CD4-positive, alpha-beta T cell treated with Interleukin-12 subunit alpha and Interleukin-12 subunit beta, for 1 hour (primary cell): Measurements from ENCODE around the gene ZDHHC13.
"Not testable (repeated sequence)": the region's sequence is repeated elsewhere in the genome, so short reads cannot be mapped to it uniquely, and the experiment has no call there.

ENCODE experiments used
- DNase-seq: peaks from one replicate; pipeline ENCODE4 v3.0.0-alpha.2; 2020

Gene ZDHHC13

GRCh38 chr11:19100885-19101284 lies 16.1 kb upstream of the ZDHHC13 start:
- DNase-seq = no peak

DNA sequence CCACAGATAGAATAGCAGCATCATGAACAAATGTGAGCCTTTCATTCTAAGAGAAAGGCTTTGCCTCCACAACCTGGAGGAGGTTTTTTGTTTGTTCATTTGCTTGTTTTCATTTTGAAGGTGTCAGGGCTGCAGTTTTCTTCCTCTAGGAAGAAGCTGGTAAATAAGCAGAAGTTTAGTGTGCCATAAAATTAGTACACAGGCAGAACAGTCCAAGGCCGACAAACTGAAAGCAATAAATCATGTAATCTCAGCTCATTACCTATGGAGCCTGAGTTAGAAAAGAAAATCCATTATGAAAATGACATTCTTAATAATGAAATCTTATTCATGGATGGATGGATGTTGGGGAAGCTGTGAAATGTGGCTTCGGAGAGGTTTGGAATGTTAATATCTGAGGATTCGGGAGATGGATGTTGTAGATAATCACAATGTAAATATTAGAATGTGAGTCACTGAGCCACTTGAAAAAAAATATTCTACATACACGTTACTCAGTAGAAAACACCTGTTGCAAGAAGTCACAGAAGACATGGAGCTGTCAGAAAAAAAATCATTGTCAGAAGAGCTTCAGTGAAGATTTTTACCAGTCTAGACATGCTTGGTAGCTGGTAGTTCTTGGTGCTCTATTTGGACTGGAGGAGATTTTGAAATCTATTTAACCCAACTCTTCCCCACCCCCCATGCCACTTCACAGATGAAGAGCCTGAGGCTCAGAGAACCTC lies 15.0 kb upstream of the ZDHHC13 start:
- DNase-seq = no peak

- DNase-seq = no peak
Observed at GRCh38 chr11:19102521-19102900, 14.5 kb upstream of the ZDHHC13 start.

DNA sequence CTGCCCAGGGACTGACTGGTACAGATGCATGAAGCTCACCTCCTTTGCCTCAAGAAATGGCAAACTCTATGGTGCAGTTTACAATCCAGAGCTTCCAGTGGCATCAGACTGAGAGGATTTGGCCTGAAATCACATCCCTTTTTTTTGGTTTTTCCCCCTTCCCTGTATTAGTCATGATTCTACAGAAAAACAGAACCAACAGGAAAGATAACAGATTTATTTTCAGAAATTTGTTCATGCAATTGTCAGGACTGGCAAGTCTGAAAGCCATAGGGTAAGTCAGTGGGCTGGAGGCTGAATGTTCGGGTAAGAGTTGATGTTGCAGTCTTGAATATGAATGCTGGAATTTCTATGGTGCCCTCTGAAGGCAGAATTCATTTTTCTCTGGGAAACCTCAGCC lies 12.0 kb upstream of the ZDHHC13 start:
- DNase-seq = no peak

- DNase-seq = no peak
Observed at GRCh38 chr11:19107125-19107524, 9.8 kb upstream of the ZDHHC13 start.

DNA sequence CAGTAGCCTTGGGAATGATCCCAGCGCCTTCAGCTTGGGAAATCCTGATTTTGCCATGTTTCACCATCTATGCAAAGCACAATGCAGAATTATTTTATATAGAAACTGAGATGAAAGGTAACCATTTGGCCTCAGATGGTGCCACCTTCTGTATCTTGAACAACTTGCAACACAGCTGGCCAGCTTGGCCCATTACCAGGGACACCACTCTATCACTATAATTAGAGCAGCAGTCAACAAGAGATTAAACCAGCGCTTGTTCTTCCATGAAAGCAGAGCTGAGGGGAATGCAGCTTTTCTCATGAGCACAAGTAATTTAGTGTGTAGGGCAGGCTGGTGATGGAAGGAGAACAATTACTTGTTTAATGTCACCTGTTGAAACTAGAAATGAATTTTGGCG lies 6.7 kb upstream of the ZDHHC13 start:
- DNase-seq = no peak

DNA sequence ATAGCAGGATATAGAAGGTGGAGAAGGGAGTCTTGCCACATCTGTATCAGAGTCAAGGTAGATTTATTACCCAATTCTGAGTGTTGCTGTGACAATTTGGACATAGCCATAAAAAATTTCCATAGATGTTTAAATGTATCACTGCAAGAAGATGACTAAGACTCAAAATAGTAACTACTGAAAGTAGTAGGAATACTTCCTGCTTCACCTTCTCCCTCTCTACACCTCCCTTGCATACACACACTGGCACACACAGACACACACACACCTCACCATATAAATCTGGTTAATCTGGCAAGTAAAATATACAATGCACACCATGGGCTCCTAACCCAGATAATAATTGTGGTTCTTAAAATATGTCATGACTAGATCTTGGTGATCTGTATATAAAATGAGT lies 5.2 kb upstream of the ZDHHC13 start:
- no peak for DNase-seq

GRCh38 chr11:19116276-19116970 lies 545 bp upstream of the ZDHHC13 start:
- no peak for DNase-seq

DNA sequence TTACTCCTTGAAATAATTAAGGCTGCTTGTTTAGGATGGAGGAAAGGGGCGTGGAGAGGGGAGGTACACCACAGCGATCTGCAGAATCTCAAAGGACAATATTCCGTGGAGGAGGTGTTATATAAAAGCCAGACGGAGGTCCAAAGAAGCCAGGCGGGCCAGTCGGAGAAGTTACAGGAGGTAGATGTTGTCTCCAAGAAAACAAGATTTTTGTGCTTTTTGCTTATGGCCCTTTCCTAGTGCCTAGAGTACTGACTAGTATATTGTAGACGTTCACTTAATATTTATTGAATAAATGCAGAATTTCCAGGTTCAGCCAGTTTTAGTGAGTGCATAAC lies 761 bp downstream of the ZDHHC13 start:
- no peak for DNase-seq

DNA sequence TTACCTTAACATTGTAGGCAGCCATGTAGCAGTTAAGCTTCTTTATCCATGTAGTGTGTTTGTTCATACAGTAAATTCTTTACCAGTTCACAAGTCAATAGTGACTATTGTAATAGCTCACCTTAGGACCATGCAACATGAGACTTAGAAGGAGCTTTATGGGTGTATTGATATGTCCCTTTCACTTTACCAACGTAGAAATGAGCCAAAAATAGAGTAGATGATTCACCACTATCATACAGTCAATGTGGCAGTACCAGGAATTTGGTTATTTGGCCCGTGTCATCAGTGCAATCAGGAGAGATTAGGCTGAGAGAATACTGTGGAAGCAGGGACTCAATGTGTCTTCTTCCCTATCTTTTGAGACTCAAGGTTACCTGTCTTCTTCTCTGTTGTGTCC lies 4.7 kb downstream of the ZDHHC13 start:
- DNase-seq = no peak

DNA sequence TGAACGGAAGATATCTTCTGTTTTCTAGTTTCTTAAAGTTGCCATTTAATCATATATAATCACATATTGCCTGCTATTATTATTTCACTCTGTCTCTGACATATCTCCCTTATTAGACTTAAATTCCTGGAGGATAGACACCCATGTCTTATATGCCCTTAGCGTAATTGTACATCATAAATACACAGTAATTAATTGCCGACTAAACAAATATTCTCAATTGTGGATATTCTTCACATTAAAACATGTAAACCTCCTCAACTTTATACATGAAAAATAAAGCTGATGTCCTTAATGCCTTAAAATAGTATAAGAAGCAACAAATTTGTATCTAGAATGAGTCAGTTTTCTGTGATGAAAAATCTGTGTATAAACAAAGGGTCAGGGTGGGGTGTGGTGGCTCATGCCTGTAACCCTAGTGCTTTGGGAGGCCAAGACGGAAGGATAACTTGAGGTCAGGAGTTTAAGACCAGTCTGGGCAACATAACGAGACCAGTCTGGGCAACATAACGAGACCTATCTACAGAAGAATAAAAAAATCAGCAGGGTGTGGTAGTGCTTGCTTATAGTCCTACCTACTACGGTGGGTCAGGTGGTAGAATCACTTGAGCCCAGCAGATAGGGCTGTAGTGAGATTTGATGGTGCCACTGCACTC lies 6.1 kb downstream of the ZDHHC13 start:
- no peak for DNase-seq

DNA sequence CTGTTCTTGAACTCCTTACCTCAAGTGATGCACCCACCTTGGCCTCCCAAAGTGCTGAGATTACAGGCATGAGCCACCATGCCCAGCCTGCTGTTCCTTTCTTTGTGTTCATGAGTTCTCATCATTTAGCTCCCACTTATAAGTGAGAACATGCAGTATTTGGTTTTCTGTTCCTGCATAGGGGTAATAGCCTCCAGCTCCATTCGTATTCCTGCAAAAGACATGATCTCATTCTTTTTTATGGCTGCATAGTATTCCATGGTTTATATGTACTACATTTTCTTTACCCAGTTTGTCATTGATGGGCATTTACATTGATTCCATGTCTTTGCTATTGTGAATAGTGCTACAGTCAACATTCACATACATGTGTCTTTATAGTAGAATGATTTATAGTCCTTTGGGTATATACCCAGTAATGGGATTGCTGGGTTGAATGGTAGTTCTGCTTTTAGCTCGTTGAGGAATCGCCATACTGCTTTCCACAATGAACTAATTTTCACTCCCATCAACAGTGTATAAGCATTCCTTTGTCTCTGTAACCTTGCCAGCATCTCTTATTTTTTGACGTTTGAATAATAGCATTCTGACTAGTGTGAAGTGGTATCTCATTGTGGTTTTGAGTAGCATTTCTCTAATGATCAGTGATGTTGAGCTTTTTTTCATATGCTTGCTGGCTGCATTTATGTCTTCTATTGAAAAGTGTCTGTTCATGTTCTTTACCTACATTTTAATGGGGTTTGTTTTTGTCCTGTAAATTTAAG lies 9.8 kb downstream of the ZDHHC13 start:
- not testable (repeated sequence) for DNase-seq

DNA sequence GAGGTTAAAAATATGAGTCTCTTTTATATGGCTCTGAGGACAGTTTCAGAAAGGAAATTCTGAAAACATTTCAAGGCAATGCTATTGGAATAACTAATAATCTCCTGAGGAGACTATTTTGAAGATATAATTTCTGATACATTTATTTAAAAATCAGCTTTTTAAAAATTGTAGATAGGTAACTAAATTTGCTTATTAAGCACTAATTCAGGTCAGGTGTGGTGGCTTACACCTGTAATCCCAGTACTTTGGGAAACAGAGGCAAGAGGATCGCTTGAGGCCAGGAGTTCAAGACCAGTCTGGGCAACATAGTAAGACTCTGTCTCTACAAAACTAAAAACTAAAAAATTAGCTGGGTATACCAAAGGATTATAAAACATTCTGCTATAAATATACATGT lies 17.0 kb downstream of the ZDHHC13 start:
- DNase-seq = no peak

DNA sequence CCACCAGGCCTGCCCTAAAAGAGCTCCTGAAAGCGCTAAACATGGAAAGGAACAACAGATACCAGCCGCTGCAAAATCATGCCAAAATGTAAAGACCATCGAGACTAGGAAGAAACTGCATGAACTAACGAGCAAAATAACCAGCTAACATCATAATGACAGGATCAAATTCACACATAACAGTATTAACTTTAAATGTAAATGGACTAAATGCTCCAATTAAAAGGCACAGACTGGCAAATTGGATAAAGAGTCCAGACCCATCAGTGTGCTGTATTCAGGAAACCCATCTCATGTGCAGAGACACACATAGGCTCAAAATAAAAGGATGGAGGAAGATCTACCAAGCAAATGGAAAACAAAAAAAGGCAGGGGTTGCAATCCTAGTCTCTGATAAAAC lies 19.9 kb downstream of the ZDHHC13 start:
- DNase-seq = not testable (repeated sequence)

DNA sequence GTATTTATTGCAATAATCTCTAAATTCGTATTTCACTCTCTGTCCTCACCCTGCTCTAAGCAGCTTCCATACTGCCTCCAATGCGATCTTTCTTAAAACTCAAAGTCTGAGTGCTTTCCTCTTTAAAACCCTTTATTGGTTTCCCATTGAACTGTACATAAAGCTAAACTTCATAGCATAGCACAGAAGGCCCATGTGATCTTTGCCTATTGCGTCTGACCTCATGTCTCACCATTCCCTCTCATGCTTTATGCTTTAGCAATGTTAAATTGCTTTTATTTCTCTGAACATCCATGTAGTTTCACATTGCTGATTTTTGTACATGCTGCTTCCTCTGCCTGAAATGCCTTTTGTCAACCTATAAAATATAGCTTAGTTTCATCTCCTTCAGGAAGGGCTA lies 28.4 kb downstream of the ZDHHC13 start:
- DNase-seq = no peak

DNA sequence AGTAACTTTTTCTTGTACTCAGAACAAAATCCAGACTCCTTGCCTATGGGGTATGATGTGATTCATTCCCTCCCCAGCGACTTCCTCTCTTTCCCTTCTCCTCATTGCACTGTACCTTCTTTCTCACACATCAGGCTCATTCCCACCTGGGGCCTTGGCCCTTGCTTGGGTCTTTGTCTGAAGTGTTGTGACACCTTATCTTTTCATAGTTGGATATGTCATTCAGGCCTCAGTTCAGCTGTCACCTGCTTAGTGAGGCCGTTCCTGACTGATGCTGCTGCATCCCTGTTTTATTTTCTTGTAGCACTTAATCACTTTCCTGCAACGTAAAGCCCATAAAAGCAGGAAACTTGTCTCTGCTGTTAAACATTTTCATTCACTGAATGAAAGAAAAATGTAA lies 39.9 kb downstream of the ZDHHC13 start:
- DNase-seq = no peak

GRCh38 chr11:19160847-19161246 lies 43.9 kb downstream of the ZDHHC13 start:
- DNase-seq = no peak

DNA sequence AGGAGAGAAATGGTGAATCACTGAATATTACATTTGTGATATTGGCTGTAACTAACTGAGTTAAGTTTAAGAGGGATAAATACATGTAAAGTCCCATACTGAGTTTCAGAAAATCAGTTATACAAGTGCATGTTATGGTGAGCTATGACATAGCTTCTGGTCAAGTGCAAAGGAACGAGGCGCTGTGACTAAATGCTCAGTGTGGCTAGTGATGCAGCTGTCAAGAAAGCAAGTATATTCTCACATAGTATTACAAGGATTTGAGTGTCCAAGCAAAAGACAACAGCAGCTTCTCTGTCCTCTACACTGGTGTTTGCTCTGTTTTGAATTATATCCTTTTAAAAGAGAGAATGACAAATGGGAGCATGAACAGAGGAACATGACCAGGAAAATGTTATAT lies 44.7 kb downstream of the ZDHHC13 start:
- DNase-seq = no peak

GRCh38 chr11:19162951-19163505 lies 46.1 kb downstream of the ZDHHC13 start:
- no peak for DNase-seq

DNA sequence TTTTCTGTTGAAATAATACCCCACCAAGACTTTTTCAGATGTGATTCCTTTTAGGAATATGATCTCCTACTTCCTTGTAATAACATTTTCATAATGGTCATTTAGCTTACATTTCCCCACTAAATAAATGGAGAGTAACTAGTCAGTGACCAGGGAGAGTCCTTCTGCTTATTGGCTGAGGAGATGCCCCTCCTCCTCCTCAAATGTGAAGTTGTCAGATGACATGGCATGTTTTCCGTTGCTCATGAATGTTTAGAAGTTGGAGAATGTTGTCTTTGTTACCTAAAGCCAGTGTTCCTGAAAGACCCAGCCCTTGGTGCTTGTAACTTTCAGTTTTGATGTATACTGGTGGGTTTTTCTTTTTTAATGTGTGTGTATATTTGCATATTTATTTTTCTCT lies 46.6 kb downstream of the ZDHHC13 start:
- no peak for DNase-seq

DNA sequence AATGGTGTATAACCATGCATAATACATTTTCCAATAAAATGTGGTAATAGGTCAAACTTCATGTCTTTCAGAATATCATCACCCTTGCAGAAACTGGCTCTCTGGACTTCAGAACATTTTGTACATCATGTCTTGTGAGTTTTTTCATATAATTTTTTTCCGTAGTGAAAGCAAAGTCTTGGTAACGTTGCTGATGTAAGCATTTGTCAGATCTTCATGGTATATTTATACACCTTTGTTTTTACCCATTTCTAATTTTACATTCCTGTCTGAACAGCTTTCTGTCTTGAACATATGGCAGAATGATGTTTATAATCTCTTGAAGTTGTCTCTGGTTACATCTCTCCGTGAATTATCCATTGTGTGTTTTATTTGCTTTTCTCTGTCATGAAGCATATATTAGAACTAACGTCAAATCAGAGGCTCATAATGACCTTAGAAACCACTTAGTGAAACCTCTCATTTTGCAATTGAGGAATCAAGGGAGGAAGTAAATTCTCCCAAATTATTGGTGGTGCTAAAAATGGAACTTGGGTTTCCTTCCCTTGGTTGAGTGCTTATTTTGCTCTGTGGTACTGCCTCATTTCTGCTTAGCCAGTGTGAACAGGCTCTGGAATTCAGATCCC lies 47.4 kb downstream of the ZDHHC13 start:
- DNase-seq = no peak

DNA sequence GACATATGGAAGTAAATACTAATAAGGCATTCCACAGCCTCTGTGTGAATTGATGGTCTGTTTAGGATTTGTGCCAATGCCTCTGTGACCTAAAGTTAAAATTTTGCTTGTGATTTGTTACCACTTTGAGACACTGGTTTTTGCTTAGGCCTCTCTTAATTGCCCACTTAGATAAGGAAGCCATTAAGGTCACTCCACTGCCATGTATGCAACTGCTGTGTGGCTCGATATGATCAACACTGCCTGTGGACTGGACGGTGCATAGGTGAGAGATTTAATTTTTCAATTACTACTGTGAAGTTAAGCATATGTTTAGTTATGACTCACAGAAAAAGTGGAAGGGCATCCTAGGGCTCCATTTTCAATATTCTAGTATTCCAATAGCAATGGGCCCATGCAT lies 47.9 kb downstream of the ZDHHC13 start:
- DNase-seq = no peak

- no peak for DNase-seq
Observed at GRCh38 chr11:19168090-19168489, 51.1 kb downstream of the ZDHHC13 start.
